H1 (cell line): ENCODE results near the gene CRAT. TPM values are rescaled to one million over a fixed set of nuclear protein-coding genes. Genes with fewer than 3 reads are reported as not detected.

Source experiments
- CTCF ChIA-PET: fragments of 300-600 bp; sonication (Branson Sonifier 250); formaldehyde crosslinking; loops from one replicate; lab custom pipeline; 2021; ENCODE audit not compliant: partially characterized antibody; lab: Charles Lee
- POLR2A ChIA-PET: fragments of 300-600 bp; sonication (Branson Sonifier 250); formaldehyde crosslinking; loops from one replicate; lab custom pipeline; 2021; ENCODE audit warnings: inconsistent platforms; ENCODE audit not compliant: partially characterized antibody; lab: Charles Lee
- DNase-seq, 2 experiments: peaks; one replicate each; pipeline versions ENCODE4 v3.0.0 to v3.0.0-alpha.2; 2010 to 2022; ENCODE audit warnings: low spot score in 2 of 2, low read depth in 1 of 2, mixed read lengths in 1 of 2
- FAIRE-seq: peaks from 2 replicates; lab custom pipeline; 2011; peaks lifted over from hg19 to GRCh38; lab: Jason Lieb, UNC
- H2AFZ ChIP-seq: 2 replicates; pipeline ENCODE4 v1.8.1; 2012; ENCODE audit warnings: low read length, inconsistent platforms
- H2AK5ac ChIP-seq: 2 replicates; pipeline ENCODE4 v1.6.1; 2013; ENCODE audit warnings: low read depth, low read length
- H2BK120ac ChIP-seq: replicated peaks from 2 replicates; pipeline ENCODE3; 2013; ENCODE audit warnings: low read depth, low read length, inconsistent platforms
- H2BK12ac ChIP-seq: 2 replicates; pipeline ENCODE4 v1.6.1; 2013; ENCODE audit warnings: low read depth, low read length
- H2BK15ac ChIP-seq: 2 replicates; pipeline ENCODE4 v1.6.1; 2013; ENCODE audit warnings: low read length
- H2BK20ac ChIP-seq: 2 replicates; pipeline ENCODE4 v1.6.1; 2013; ENCODE audit warnings: low read length
- H2BK5ac ChIP-seq: 2 replicates; pipeline ENCODE4 v1.6.1; 2013; ENCODE audit warnings: low read depth, low read length
- H3K14ac ChIP-seq: 2 replicates; pipeline ENCODE4 v1.6.1; 2013; ENCODE audit warnings: inconsistent platforms; ENCODE audit not compliant: insufficient read length
- H3K18ac ChIP-seq: 2 replicates; pipeline ENCODE4 v1.6.1; 2013; ENCODE audit warnings: low read length; ENCODE audit errors: extremely low read depth
- H3K23ac ChIP-seq: 2 replicates; pipeline ENCODE4 v1.6.1; 2013; ENCODE audit warnings: inconsistent platforms; ENCODE audit not compliant: insufficient read length
- H3K23me2 ChIP-seq: 2 replicates; pipeline ENCODE4 v1.6.1; 2013; ENCODE audit warnings: low read depth, low read length
- H3K27ac ChIP-seq: 2 replicates; pipeline ENCODE4 v1.6.1; 2011; ENCODE audit warnings: low read depth, low read length, inconsistent platforms
- H3K27me3 ChIP-seq, 4 experiments: replicated peaks in 1 of 4; 1 replicate in 1 of 4; 2 replicates in 3 of 4; pipeline versions ENCODE4 v1.6.1 to v1.8.1; 2011 to 2013; ENCODE audit warnings: low read length in 3 of 4, mild to moderate bottlenecking in 3 of 4, inconsistent platforms in 2 of 4, mixed read lengths in 2 of 4, moderate library complexity in 1 of 4; ENCODE audit not compliant: control insufficient read depth in 3 of 4, insufficient read depth in 3 of 4; ENCODE audit errors: extremely low read depth in 1 of 4
- H3K36me3 ChIP-seq, 4 experiments: 2 replicates each; pipeline versions ENCODE4 v1.6.1 to v1.8.1; 2011 to 2013; ENCODE audit warnings: mild to moderate bottlenecking in 4 of 4, low read length in 3 of 4, moderate library complexity in 2 of 4, control low read depth in 1 of 4, inconsistent platforms in 1 of 4; ENCODE audit not compliant: insufficient read depth in 4 of 4, control insufficient read depth in 2 of 4
- H3K4ac ChIP-seq: replicated peaks from 2 replicates; pipeline ENCODE3; 2013; ENCODE audit warnings: low read length, low read depth, mixed read lengths, inconsistent platforms; ENCODE audit not compliant: insufficient read length
- H3K4me1 ChIP-seq, 4 experiments: replicated peaks in 1 of 4; 1 replicate in 1 of 4; 2 replicates in 3 of 4; pipeline versions ENCODE4 v1.6.1 to v1.8.1; 2011 to 2013; ENCODE audit warnings: low read length in 3 of 4, inconsistent platforms in 2 of 4, mixed read lengths in 1 of 4; ENCODE audit not compliant: insufficient read depth in 4 of 4, control insufficient read depth in 3 of 4
- H3K4me2 ChIP-seq, 2 experiments: 2 replicates each; pipeline versions ENCODE4 v1.6.1 to v1.8.1; 2011 to 2013; ENCODE audit warnings: low read depth in 2 of 2, low read length in 2 of 2, control low read depth in 1 of 2, inconsistent platforms in 1 of 2, mild to moderate bottlenecking in 1 of 2; ENCODE audit not compliant: insufficient read depth in 1 of 2
- H3K4me3 ChIP-seq, 4 experiments: fragments of 200-600, 300-600 bp in 1 of 4; sonication (generic), shearing (Covaris generic), sonication (Bioruptor Twin) in 1 of 4; 2 replicates each; pipeline versions ENCODE4 v1.5.1 to v1.8.1; 2011 to 2016; ENCODE audit warnings: low read length in 4 of 4, low read depth in 3 of 4, control low read depth in 2 of 4, inconsistent platforms in 2 of 4, mild to moderate bottlenecking in 2 of 4, mixed read lengths in 1 of 4, moderate library complexity in 1 of 4; ENCODE audit not compliant: insufficient read depth in 2 of 4; ENCODE audit errors: extremely low read depth in 1 of 4
- H3K56ac ChIP-seq: replicated peaks from 2 replicates; pipeline ENCODE3; 2013; ENCODE audit warnings: low read depth, mild to moderate bottlenecking, mixed read lengths, low read length, inconsistent platforms; ENCODE audit not compliant: insufficient read length
- H3K79me1 ChIP-seq: 2 replicates; pipeline ENCODE4 v1.6.1; 2013; ENCODE audit warnings: low read depth, low read length, control low read depth
- H3K79me2 ChIP-seq, 2 experiments: 2 replicates each; pipeline versions ENCODE4 v1.6.1 to v1.8.1; 2012 to 2013; ENCODE audit warnings: low read length in 2 of 2, mild to moderate bottlenecking in 2 of 2, inconsistent platforms in 1 of 2; ENCODE audit not compliant: insufficient read depth in 2 of 2, control insufficient read depth in 1 of 2
- H3K9ac ChIP-seq, 4 experiments: replicated peaks in 1 of 4; 1 replicate in 1 of 4; 2 replicates in 3 of 4; pipeline versions ENCODE4 v1.6.1 to v1.8.1; 2011 to 2013; ENCODE audit warnings: low read depth in 3 of 4, low read length in 3 of 4, control low read depth in 2 of 4, mild to moderate bottlenecking in 2 of 4, moderate library complexity in 2 of 4, inconsistent platforms in 1 of 4; ENCODE audit errors: extremely low read depth in 1 of 4
- H3K9me3 ChIP-seq, 2 experiments: 2 replicates each; pipeline versions ENCODE4 v1.6.1 to v1.8.1; 2012 to 2013; ENCODE audit warnings: mild to moderate bottlenecking in 2 of 2, moderate library complexity in 2 of 2, control low read depth in 1 of 2, inconsistent platforms in 1 of 2, low read depth in 1 of 2, low read length in 1 of 2, mixed read lengths in 1 of 2; ENCODE audit not compliant: insufficient read depth in 2 of 2
- H4K20me1 ChIP-seq, 2 experiments: replicated peaks in 1 of 2; 2 replicates each; pipeline versions ENCODE3 to v1.8.1; 2011 to 2013; ENCODE audit warnings: inconsistent platforms in 2 of 2, low read length in 2 of 2, mild to moderate bottlenecking in 1 of 2; ENCODE audit not compliant: insufficient read depth in 2 of 2, control insufficient read depth in 1 of 2
- H4K5ac ChIP-seq: 2 replicates; pipeline ENCODE4 v1.6.1; 2013; ENCODE audit warnings: low read length, low read depth, mixed read lengths, inconsistent platforms; ENCODE audit not compliant: insufficient read length
- H4K8ac ChIP-seq: 2 replicates; pipeline ENCODE4 v1.8.0; 2013; ENCODE audit warnings: mild to moderate bottlenecking, moderate library complexity, low read length, inconsistent platforms; ENCODE audit not compliant: insufficient read depth; ENCODE audit errors: extremely low read depth
- H4K91ac ChIP-seq: replicated peaks from 2 replicates; pipeline ENCODE3; 2013; ENCODE audit warnings: low read length, mixed read lengths, inconsistent platforms; ENCODE audit not compliant: insufficient read length
- ASH2L ChIP-seq: fragments of 200-600, 300-600 bp; sonication (generic); IDR thresholded peaks from one replicate; pipeline ENCODE4 v1.7.1; 2017; ENCODE audit warnings: low read length
- BACH1 ChIP-seq: IDR thresholded peaks from 2 replicates; pipeline ENCODE4 v1.6.1; 2012; ENCODE audit warnings: low read length, improper control_type of control experiment
- CTBP2 ChIP-seq: IDR thresholded peaks from 2 replicates; pipeline ENCODE4 v1.7.0; 2011; ENCODE audit warnings: borderline replicate concordance, mild to moderate bottlenecking, moderate library complexity, mixed read lengths, low read length; ENCODE audit not compliant: insufficient read depth, insufficient read length
- EZH2 ChIP-seq: fragments of 200-600 bp; sonication (generic); IDR thresholded peaks from 2 replicates; pipeline ENCODE4 v1.7.1; 2012; ENCODE audit warnings: low read depth, mild to moderate bottlenecking, moderate library complexity, low read length, inconsistent platforms; ENCODE audit not compliant: severe bottlenecking
- JUN ChIP-seq: IDR thresholded peaks from 2 replicates; pipeline ENCODE4 v1.6.1; 2011; ENCODE audit warnings: low read depth, mild to moderate bottlenecking, improper control_type of control experiment, low read length
- KDM1A ChIP-seq: fragments of 200-600, 300-600 bp; sonication (generic); IDR thresholded peaks from 2 replicates; pipeline ENCODE4 v1.7.1; 2016; ENCODE audit warnings: mild to moderate bottlenecking, low read length, borderline replicate concordance
- NRF1 ChIP-seq: IDR thresholded peaks from 2 replicates; pipeline ENCODE4 v1.6.1; 2011; ENCODE audit warnings: mild to moderate bottlenecking, low read depth, low read length, improper control_type of control experiment
- POU5F1 ChIP-seq: IDR thresholded peaks from 2 replicates; pipeline ENCODE4 v1.6.1; 2011; ENCODE audit warnings: low read depth, mild to moderate bottlenecking, low read length, moderate library complexity
- RFX5 ChIP-seq: IDR thresholded peaks from 2 replicates; pipeline ENCODE4 v1.6.1; 2011; ENCODE audit warnings: low read depth, low read length, improper control_type of control experiment, borderline replicate concordance
- SP1 ChIP-seq: IDR thresholded peaks from 2 replicates; pipeline ENCODE4 v1.6.1; 2011; ENCODE audit warnings: low read depth, low read length
- TCF12 ChIP-seq: IDR thresholded peaks from 2 replicates; pipeline ENCODE4 v1.6.1; 2011; ENCODE audit warnings: low read depth, mild to moderate bottlenecking, low read length
- TEAD4 ChIP-seq: IDR thresholded peaks from 2 replicates; pipeline ENCODE4 v1.6.1; 2012; ENCODE audit warnings: low read depth, low read length, inconsistent platforms, mixed read lengths
- YY1 ChIP-seq: IDR thresholded peaks from 2 replicates; pipeline ENCODE4 v1.6.1; 2011; ENCODE audit warnings: low read depth, mild to moderate bottlenecking, low read length
- WGBS, 2 experiments: shearing (Covaris generic) in 1 of 2; methylation state at CpG; one replicate each; pipeline versions ENCODE4 v1.1.6 to v1.1.7; 2013 to 2015; ENCODE audit warnings: low lambda C conversion rate in 2 of 2, mixed read lengths in 2 of 2, inconsistent platforms in 1 of 2, low coverage in 1 of 2, missing lambda C conversion rate in 1 of 2; ENCODE audit not compliant: insufficient replicate concordance in 2 of 2, insufficient coverage in 1 of 2, insufficient read length in 1 of 2; ENCODE audit errors: extremely low coverage in 1 of 2, missing lambda C conversion rate in 1 of 2; 5-methylcytosine and 5-hydroxymethylcytosine counted together
- polyA plus RNA-seq, 7 experiments: library from polyadenylated mRNA; depleted of rRNA in 3 of 7; stranded (reverse) in 5 of 7; unstranded in 2 of 7; fragments of >200 nt in 5 of 7; fragments of 200-250 nt in 2 of 7; gene quantifications; 1 replicate in 5 of 7; 2 replicates in 1 of 7; 4 replicates in 1 of 7; pipeline versions ENCODE4 v1.2.1 to v1.2.3, GENCODE V29; 2011 to 2013; ENCODE audit warnings: missing spikeins in 2 of 7, mixed read lengths in 2 of 7
- total RNA-seq: library from RNA; stranded (reverse); fragmentation: NEBNext Ultra II Directional; extraction: Animal tissue kit (Norgen Biotek cat#: 25700); gene quantifications from 2 replicates; pipeline ENCODE4 v1.2.1, GENCODE V29; 2021

CRAT gene
- total and polyA plus RNA-seq, 2 of the 8 experiments (the other 6 are each of a cell fraction or from before 2014, with no cell fraction given), result 8.2 to 17.3 TPM

GRCh38 chr9:129148463-129149204 lies 38.0 kb upstream of the CRAT start:
- Histone ChIP-seq H4K8ac (peak overlapping the region; percentile 69; the same call in 1 of the 2 replicates), H3K9me3 (no peaks in the 10 kb centered on the region), H4K5ac (no peak overlapping the region), H4K91ac (no peak overlapping the region), H3K4me2 (no peak overlapping the region), H3K23ac (no peak overlapping the region), H3K23me2 (no peaks in the 10 kb centered on the region), H2BK120ac (no peak overlapping the region), H3K14ac (no peak overlapping the region), H2BK12ac (no peak overlapping the region), H3K4me3 (no peak overlapping the region), H2AFZ (no peak overlapping the region), H3K36me3 (peaks cover 0 to 14% (median 4%) of the 10 kb centered on the region in 4 experiments; a peak in 4 of 8 replicates), H2BK15ac (no peak overlapping the region), H3K27ac (no peak overlapping the region), H3K79me2 (no peaks in the 10 kb centered on the region; a peak in 1 of 4 replicates), H2BK5ac (no peak overlapping the region), H3K79me1 (peaks cover 12% of the 10 kb centered on the region), H3K4me1 (peaks cover 10 to 22% (median 15%) of the 10 kb centered on the region in 4 experiments), H3K56ac (no peak overlapping the region), H3K27me3 (no peaks in the 10 kb centered on the region), H3K18ac (no peak overlapping the region), H3K9ac (no peak overlapping the region), H4K20me1 (peaks cover 2 to 17% of the 10 kb centered on the region in 2 experiments), H2BK20ac (no peak overlapping the region), H2AK5ac (no peak overlapping the region), H3K4ac (no peak overlapping the region)
- FAIRE-seq (no peak), DNase-seq (no peak)
- CTCF ChIA-PET, result interaction anchor here (0.7 to 36.8 kb wide), 8 partner anchors 9 to 589 kb away, joined by 3 to 831 read pairs (median 4); partner anchors contain the start of genes C9orf50 and IER5L
- WGBS, 2 experiments, result 92% methylated on average over 6 of the region's 6 CpGs; no CpG with 5 or more reads in 1 of the 2 experiments
- POLR2A ChIA-PET, result interaction anchor here (0.8 to 6.6 kb wide), 6 partner anchors 7 to 28 kb away, joined by 3 to 37 read pairs (median 5); no protein-coding TSS in a partner anchor
- no peak for TF ChIP-seq ASH2L
- no peak for TF ChIP-seq EZH2
- no peak for TF ChIP-seq KDM1A
- TF ChIP-seq BACH1, result no peak
- TF ChIP-seq NRF1, result no peak
- TF ChIP-seq POU5F1, result no peak
- TF ChIP-seq YY1, result no peak
- no peak for TF ChIP-seq JUN
- no peak for TF ChIP-seq CTBP2
- no peak for TF ChIP-seq TEAD4
- TF ChIP-seq SP1, result no peak
- TF ChIP-seq RFX5, result no peak
- TF ChIP-seq TCF12, result no peak
